K562 (cell line): Measurements from ENCODE around the gene TMEM143. TPM values are rescaled to one million over a fixed set of nuclear protein-coding genes. Genes with fewer than 3 reads are reported as not detected.

ENCODE experiments used
- ARHGAP35 ChIP-seq: fragments of 450-650 bp; IDR thresholded peaks from 2 replicates; pipeline ENCODE4 v1.6.1; 2018; ENCODE audit not compliant: partially characterized antibody
- CBFA2T3 ChIP-seq: fragments of 450-650 bp; IDR thresholded peaks from 2 replicates; pipeline ENCODE4 v1.6.1; 2017
- CSDE1 ChIP-seq, 2 experiments: fragments of 450-650 bp; IDR thresholded peaks; 2 replicates each; pipeline ENCODE4 v1.6.1; 2016; ENCODE audit warnings: mild to moderate bottlenecking in 1 of 2
- DIDO1 ChIP-seq: fragments of 450-650 bp; IDR thresholded peaks from 2 replicates; pipeline ENCODE4 v1.6.1; 2016; ENCODE audit warnings: low read depth, missing biosample characterization, missing genetic modification characterization
- ESRRA ChIP-seq: fragments of 450-650 bp; IDR thresholded peaks from 2 replicates; pipeline ENCODE4 v1.6.1; 2014; ENCODE audit warnings: low read depth, mild to moderate bottlenecking, moderate library complexity, borderline replicate concordance
- ETS1 ChIP-seq: conservative IDR thresholded peaks from 2 replicates; pipeline ENCODE4 v1.6.1; 2011; ENCODE audit warnings: low read depth, mild to moderate bottlenecking, low read length; ENCODE audit not compliant: control insufficient read depth
- FOXJ3 ChIP-seq: sonication (generic); formaldehyde crosslinking; IDR thresholded peaks from 2 replicates; pipeline ENCODE4 v1.4.0; 2020; ENCODE audit warnings: mild to moderate bottlenecking, missing genetic modification reagents
- HCFC1 ChIP-seq: IDR thresholded peaks from 2 replicates; pipeline ENCODE4 v1.6.1; 2012; ENCODE audit warnings: low read depth, low read length, improper control_type of control experiment
- KAT2B ChIP-seq: IDR thresholded peaks from one replicate; pipeline ENCODE4 v1.6.1; 2012; ENCODE audit warnings: low read depth, mild to moderate bottlenecking, control low read depth, inconsistent platforms, low read length, moderate library complexity
- KLF6 ChIP-seq: fragments of 250-450 bp; sonication (Bioruptor Pico); IDR thresholded peaks from 2 replicates; pipeline ENCODE4 v1.4.0; 2020; ENCODE audit warnings: mild to moderate bottlenecking, moderate library complexity, borderline replicate concordance
- NEUROD1 ChIP-seq: fragments of 150-350 bp; IDR thresholded peaks from 2 replicates; pipeline ENCODE4 v1.6.1; 2014; ENCODE audit warnings: borderline replicate concordance, low read length, low read depth; ENCODE audit not compliant: partially characterized antibody
- NFXL1 ChIP-seq: fragments of 450-650 bp; formaldehyde crosslinking; IDR thresholded peaks from 2 replicates; pipeline ENCODE4 v1.4.0; 2021; ENCODE audit warnings: mild to moderate bottlenecking
- PURB ChIP-seq: sonication (generic); formaldehyde crosslinking; IDR thresholded peaks from 2 replicates; pipeline ENCODE4 v1.9.0; 2021; ENCODE audit warnings: low read depth, mild to moderate bottlenecking, missing genetic modification reagents
- RAD21 ChIP-seq, 2 experiments: fragments of 250-450 bp in 1 of 2; fragments of 450-650 bp in 1 of 2; sonication (Bioruptor Pico) in 1 of 2; formaldehyde crosslinking in 1 of 2; IDR thresholded peaks in 1 of 2; conservative IDR thresholded peaks in 1 of 2; 2 replicates each; pipeline versions ENCODE4 v1.4.0 to v1.8.0; 2020 to 2022; ENCODE audit warnings: mild to moderate bottlenecking in 2 of 2, moderate library complexity in 1 of 2
- RBM14 ChIP-seq: fragments of 200-400 bp; formaldehyde crosslinking; IDR thresholded peaks from 2 replicates; pipeline ENCODE4 v1.6.1; 2018; ENCODE audit warnings: low read depth, mild to moderate bottlenecking, low read length, moderate library complexity, borderline replicate concordance; ENCODE audit not compliant: insufficient read depth
- RBM15 ChIP-seq: fragments of 200-400 bp; formaldehyde crosslinking; IDR thresholded peaks from 2 replicates; pipeline ENCODE4 v1.6.1; 2018; ENCODE audit warnings: mild to moderate bottlenecking, low read length, moderate library complexity; ENCODE audit not compliant: insufficient read depth
- SNAPC5 ChIP-seq: fragments of 250-450 bp; sonication (Bioruptor Pico); IDR thresholded peaks from 2 replicates; pipeline ENCODE4 v1.8.0; 2021; ENCODE audit warnings: moderate library complexity, mild to moderate bottlenecking, inconsistent platforms
- SRSF9 ChIP-seq: fragments of 200-400 bp; formaldehyde crosslinking; IDR thresholded peaks from 2 replicates; pipeline ENCODE4 v1.6.1; 2017; ENCODE audit warnings: low read depth, low read length, borderline replicate concordance
- SUPT5H ChIP-seq: fragments of 450-650 bp; IDR thresholded peaks from 2 replicates; pipeline ENCODE4 v1.6.1; 2016
- TRIM25 ChIP-seq: fragments of 450-650 bp; IDR thresholded peaks from 2 replicates; pipeline ENCODE4 v1.7.0; 2016; ENCODE audit warnings: borderline replicate concordance
- XRCC4 ChIP-seq: IDR thresholded peaks from one replicate; pipeline ENCODE4 v1.6.1; 2011; ENCODE audit not compliant: insufficient read depth, insufficient read length; ENCODE audit errors: extremely low read depth
- ZBTB2 ChIP-seq: fragments of 450-650 bp; IDR thresholded peaks from 2 replicates; pipeline ENCODE4 v1.6.1; 2016; ENCODE audit warnings: antibody characterized with exemption
- ZNF232 ChIP-seq: sonication (generic); formaldehyde crosslinking; IDR thresholded peaks from 2 replicates; pipeline ENCODE4 v1.8.0; 2022; ENCODE audit warnings: mild to moderate bottlenecking, missing genetic modification reagents
- ZNF263 ChIP-seq: sonication (generic); formaldehyde crosslinking; IDR thresholded peaks from 2 replicates; pipeline ENCODE4 v1.8.0; 2022; ENCODE audit warnings: mild to moderate bottlenecking, missing genetic modification reagents, borderline replicate concordance
- ZNF436 ChIP-seq: fragments of 250-450, 450-650 bp; sonication (Bioruptor Pico); formaldehyde crosslinking; IDR thresholded peaks from 2 replicates; pipeline ENCODE4 v1.7.0; 2020; ENCODE audit warnings: mild to moderate bottlenecking
- polyA plus RNA-seq, 8 experiments: library from polyadenylated mRNA; depleted of rRNA in 4 of 8; stranded (reverse) in 5 of 8; unstranded in 3 of 8; fragments of >200 nt; fragmentation: Nextera tagmentation in 2 of 8; fragmentation: Illumina TruSeq in 1 of 8; extraction: Ambion mirVana in 2 of 8; extraction: Trizol in 1 of 8; gene quantifications; 2 replicates each; pipeline versions ENCODE4 v1.2.1 to v1.2.3, GENCODE V29; 2011 to 2014; ENCODE audit warnings: inconsistent platforms in 1 of 8, missing spikeins in 1 of 8
- total RNA-seq, 7 experiments: library from RNA; depleted of rRNA in 6 of 7; stranded (reverse); fragments of >200 nt in 6 of 7; fragmentation: Illumina TruSeq in 2 of 7; extraction: Trizol in 2 of 7; gene quantifications; 2 replicates each; pipeline versions ENCODE4 v1.2.1 to v1.2.3, GENCODE V29; 2011 to 2021; ENCODE audit warnings: low replicate concordance in 1 of 7

Gene TMEM143
- total and polyA plus RNA-seq, 9 of the 15 experiments (the other 6 are each of a cell fraction or from before 2014, with no cell fraction given): 0.66 to 8.8 (median 4.3) TPM

GRCh38 chr19:48332662-48333466 is 30.9 kb downstream of the TMEM143 start (continued):
- TF ChIP-seq SNAPC5 (CRISPR knock-in tag): no peak
- no peak for TF ChIP-seq NFXL1 (CRISPR knock-in tag)
- no peak for TF ChIP-seq ETS1
- TF ChIP-seq ZNF232 (CRISPR knock-in tag): no peak
- no peak for TF ChIP-seq HCFC1
- TF ChIP-seq TRIM25: no peak
- TF ChIP-seq PURB: no peak
- peak; percentile 81 for TF ChIP-seq CBFA2T3
- no peak for TF ChIP-seq KLF6 (CRISPR knock-in tag)
- TF ChIP-seq XRCC4: no peak
- TF ChIP-seq FOXJ3 (CRISPR knock-in tag): no peak
- TF ChIP-seq KAT2B: no peak
- TF ChIP-seq ZBTB2: 0 out of 2 replicates have a peak, but pooled peaks have one; percentile 20
- TF ChIP-seq DIDO1 (tag): no peak
- peak; percentile 77 for TF ChIP-seq ESRRA
- TF ChIP-seq ZNF436: no peak
- TF ChIP-seq SUPT5H: peak; percentile 79
- peak; percentile 35 for TF ChIP-seq NEUROD1
- TF ChIP-seq SRSF9: no peak
- TF ChIP-seq RBM14: no peak
- TF ChIP-seq ZNF263 (CRISPR knock-in tag): no peak; the same call in 1 of the 2 replicates
- no peak for TF ChIP-seq RBM15
- TF ChIP-seq CSDE1 (IDR thresholded peaks at IDR 0.05): no peak
- no peak for TF ChIP-seq ARHGAP35
- TF ChIP-seq RAD21 (CRISPR knock-in tag; conservative IDR thresholded peaks at IDR 0.05 in 1 of 2, IDR thresholded peaks at IDR 0.05 in 1 of 2): peak in 1 of 2 experiments; percentile 4; a peak in 1 of 4 replicates
